NCI-H187 treated with DMSO at 0.1 percent for 48 hours (cell line): ENCODE measurements around the gene LTBP4.
"Not testable (repeated sequence)": the region's sequence is repeated elsewhere in the genome, so short reads cannot be mapped to it uniquely, and the experiment has no call there.

Experiments
- DNase-seq: peaks from one replicate; lab custom pipeline; 2025; lab: John Stamatoyannopoulos, UW

LTBP4 gene

DNA sequence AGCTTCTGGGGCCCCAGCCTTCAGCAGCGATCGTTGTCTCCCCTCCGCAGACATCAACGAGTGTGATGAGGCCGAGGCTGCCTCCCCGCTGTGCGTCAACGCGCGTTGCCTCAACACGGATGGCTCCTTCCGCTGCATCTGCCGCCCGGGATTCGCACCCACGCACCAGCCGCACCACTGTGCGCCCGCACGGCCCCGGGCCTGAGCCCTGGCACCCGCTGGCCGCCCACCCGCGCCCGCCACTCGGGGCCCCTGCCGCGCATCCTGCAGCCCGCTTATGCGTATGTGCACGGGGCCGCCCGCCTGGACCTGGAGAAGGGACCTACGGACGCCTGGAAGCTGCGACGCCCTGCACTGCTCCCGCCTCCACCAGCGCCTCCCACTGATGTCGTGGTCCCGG lies 28.2 kb downstream of the LTBP4 start:
- no peak for DNase-seq

DNA sequence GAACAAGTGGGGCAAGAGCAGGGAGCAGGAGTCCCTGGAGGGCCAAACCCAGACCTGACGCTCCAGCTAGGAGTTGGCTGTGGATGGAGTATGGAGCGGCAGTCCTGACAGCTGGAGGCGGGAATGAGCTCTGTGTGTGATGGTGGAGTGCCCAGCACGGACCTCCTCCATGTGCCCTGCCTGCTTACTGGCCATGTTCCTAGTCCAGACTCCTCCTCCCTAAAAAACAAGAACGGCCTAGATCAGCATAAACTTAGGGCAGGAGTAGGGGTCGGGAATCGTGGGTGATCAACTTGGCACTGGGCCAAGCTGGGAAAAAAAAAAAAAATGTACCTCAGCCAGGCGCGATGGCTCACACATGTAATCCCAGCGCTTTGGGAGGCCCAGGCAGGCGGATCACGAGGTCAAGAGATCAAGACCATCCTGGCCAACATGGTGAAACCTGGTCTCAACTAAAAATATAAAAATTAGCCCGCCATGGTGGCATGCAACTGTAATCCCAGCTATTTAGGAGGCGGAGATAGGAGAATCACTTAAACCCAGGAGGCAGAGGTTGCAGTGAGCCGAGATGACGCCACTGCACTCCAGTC lies 29.5 kb downstream of the LTBP4 start:
- no peak for DNase-seq

DNA sequence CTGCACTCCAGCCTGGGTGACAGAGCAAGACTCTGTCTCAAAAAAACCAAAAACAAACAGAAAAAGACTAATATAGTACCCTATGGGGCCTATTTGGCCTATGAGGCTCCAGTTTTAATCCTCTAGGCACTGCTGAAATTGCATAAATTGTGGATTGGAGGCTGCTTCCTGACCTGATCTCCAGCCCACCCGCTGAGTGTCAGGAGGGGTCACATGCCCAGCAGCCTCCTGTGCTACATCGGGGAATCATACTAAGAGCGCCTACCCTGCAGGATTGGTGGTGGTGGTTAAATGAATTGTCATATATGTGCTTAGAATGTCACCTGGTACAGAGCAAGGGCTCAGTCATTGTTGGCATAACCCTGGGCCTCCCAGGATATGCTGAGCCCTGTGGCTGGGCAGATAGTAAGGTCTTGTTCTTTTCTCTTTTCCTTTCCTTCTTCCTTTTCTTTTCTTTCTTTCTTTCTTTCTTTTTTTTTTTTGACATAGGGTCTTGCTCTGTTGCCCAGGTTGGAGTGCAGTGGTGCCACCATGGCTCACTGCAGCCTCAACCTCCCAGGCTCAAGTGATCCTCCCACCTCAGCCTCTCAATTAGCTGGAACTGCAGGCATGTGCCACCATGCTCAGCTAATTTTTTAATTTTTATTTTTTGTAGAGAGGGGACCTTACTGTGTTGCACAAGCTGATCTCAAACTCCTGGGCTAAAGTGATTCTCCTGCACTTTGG lies 31.3 kb downstream of the LTBP4 start:
- no peak for DNase-seq

DNA sequence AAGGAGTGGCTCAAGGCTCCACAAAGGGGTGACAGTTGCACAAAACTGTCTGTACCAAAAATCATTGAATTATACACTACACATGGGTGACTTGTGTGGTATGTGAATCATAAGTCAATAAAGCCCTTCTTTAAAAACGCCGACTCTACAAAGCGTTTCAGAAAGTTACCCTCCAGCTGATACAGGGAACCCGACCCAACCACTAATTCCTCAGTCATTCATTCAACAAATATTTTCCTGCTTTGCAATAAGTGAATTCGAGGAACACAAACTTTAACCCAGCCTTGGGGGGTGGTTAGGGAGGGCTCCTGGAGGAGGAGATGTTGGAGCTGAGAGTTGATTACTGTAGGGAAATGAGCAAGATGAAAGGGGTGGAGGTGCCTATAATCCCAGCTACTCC lies 32.0 kb downstream of the LTBP4 start:
- no peak for DNase-seq

DNA sequence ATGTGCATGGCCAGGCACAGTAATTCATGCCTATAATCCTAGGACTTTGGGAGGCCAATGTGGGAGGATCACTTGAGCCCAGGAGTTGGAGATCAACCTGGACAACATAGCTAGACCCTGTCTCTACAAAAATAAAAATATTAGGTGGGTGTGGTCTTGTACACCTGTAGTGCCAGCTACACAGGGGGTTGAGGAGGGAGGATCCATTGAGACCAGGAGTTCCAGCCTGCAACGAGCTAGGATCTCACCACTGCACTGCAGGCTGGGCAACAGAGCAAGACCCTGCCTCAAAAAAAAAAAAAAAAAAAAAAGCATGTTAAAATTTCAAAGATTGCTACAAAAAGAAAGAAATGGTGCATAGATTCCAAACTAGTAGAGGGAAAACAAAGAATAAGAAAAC lies 37.2 kb downstream of the LTBP4 start:
- DNase-seq: no peak

DNA sequence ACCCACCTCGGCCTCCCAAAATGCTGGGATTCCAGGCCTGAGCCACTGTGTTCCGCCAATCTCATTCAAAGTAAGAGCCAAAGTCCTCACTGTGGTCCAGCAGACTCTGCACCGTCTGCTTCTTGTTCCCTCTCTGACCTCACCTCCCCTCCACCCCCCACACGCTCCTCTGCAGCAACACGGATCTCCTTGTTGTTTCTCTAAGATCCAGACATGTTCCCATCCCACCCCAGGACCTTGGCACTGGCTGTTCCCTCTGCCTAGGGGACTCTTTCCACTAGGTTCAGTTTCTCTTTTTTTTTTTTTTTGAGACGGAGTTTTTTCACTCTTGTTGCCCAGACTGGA lies 38.4 kb downstream of the LTBP4 start:
- DNase-seq: no peak

DNA sequence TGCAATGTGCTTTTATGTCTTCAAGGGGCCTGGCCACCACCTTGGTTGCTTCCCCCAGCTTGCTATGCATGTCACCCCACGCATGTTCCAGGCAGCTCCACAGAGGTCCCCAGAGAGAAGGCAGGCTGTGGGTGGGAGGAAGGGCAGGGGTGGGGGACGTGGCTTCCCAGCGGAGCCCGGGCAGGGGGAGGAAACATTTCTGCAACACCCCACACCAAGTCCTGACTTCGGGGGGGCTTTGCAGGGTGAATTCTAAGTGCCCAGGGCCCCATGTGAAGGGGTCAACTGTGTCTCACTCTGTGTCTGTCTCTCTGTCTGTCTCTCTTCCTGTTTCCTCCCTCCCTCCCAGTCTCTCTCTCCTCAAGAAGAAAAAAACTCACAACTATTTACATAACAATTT lies 39.6 kb downstream of the LTBP4 start:
- no peak for DNase-seq

DNA sequence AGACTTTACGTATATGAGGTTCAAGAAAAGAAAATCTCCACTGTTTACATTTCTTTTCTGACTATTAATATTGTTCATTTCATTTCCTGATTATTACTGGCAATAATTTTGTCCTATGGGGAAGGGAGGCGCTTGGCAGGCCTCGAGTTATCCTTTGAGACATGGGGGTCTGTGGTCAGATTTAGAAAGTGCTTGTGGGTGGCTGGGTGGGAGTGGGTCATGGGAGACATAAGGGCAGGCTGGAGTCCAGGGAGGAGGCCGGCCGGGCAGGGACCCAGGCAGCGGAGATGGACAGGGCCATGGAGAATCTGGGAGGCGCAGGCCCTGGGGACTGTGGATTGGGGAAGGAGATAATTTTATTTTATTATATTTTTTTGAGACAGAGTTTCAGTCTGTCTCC lies 40.1 kb downstream of the LTBP4 start:
- DNase-seq: no peak

DNA sequence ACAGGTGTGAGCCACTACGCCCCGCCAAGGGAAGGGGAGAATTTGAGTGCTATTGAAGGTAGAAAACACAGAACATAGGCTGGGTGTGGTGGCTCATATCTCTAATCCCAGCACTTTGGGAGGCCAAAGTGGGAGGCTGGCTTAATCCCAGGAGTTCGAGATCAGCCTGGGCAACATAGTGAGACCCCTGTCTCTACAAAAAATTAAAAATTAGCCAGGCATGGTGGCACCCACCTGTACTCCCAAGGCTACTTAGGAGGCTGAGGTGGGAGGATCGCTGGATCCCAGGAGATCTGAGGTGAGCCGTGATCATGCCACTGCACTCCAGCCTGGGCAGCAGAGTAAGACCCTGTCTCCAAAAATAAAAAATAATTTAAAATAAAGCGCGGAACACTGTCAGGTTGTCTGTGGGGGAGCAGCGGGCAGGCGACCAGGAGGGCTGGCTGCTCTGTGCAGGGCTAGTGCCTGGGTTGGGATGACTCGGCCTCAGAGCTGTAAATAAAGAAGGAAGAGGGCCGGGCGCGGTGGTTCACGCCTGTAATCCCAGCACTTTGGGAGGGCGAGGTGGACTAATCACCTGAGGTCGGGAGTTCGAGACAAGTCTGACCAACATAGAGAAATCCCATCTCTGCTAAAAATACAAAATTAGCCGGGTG lies 41.0 kb downstream of the LTBP4 start:
- DNase-seq: no peak

DNA sequence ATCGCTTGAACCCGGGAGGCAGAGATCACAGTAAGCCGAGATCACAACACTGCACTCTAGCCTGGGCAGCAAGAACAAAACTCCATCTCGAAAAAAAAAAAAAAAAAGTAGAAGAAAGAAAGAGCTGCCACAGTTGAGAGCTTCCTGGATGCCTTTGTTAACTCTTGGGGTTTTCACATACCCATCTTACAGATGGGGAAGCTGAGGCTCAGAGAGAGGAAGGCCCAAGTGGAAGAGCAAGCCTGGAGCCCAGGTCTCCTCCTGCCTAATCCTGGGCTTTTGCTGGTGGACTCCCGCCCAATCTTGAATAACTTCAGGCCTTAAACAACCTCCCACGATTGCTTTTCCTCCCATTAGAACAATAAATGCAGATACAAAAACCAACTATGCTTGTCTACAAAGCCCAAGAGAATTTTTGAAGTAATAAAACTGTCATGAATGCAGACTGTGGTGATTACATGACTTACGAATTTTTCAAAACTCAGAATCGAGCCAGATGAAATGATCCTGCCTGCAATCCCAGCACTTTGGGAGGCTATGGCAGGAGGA lies 41.7 kb downstream of the LTBP4 start:
- DNase-seq: no peak

DNA sequence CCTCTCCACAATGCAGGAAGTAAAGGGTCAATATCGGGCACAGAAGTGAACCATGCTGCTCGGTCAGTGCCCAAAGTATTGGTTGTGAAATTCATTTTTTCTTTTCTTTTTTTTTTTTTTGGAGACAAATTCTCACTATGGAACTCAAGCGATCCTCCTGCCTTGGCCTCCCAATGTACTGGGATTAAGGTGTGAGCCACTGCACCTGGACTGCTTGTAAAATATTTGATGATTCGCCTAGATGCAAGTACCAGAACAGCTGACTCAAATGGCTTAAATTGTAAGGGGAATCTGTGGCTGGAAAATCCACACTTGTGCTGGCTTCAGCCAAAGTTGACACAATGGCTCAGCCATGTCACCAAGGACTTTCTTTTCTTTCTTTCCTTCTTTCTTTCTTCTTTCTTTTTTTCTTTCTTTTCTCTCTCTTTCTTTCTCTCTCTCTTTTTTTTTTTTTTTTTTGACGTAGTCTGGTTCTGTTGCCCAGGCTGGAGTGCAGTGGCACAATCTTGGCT lies 45.6 kb downstream of the LTBP4 start:
- DNase-seq: no peak

DNA sequence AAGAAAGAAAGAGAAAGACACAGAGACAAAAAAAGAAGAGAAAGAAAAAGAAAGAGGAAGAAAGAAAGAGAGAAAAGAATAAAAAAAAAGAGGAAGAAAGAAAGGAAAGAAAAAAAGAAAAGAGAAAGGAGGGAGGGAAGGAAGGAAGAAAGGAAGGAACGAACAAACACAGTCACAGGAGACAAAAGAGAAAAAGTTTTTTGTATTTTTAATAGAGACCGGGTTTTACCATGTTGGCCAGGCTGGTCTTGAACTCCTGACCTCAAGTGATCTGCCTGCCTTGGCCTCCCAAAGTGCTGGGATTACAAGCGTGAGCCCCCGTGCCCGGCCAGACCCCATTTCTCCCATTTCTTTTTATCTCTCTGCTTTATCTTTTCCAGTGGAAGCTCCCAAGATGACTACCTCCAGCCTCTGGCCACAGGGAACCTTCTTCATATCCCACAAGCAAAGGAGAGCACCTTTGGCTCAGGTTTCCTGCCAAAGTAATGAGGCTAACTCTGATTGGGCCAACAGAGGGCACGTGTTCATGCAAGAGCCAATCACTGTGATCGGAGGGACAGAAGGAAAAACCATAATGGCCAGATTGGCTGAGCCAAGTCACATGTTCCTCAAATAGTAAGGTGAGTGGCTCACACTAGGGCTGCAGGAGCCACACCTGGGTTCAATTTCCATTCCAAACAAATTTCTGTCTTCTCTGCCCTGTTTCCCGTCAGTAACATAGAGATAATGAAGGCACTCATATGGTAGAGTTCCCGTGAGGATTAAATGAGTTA lies 48.9 kb downstream of the LTBP4 start:
- DNase-seq: not testable (repeated sequence)

DNA sequence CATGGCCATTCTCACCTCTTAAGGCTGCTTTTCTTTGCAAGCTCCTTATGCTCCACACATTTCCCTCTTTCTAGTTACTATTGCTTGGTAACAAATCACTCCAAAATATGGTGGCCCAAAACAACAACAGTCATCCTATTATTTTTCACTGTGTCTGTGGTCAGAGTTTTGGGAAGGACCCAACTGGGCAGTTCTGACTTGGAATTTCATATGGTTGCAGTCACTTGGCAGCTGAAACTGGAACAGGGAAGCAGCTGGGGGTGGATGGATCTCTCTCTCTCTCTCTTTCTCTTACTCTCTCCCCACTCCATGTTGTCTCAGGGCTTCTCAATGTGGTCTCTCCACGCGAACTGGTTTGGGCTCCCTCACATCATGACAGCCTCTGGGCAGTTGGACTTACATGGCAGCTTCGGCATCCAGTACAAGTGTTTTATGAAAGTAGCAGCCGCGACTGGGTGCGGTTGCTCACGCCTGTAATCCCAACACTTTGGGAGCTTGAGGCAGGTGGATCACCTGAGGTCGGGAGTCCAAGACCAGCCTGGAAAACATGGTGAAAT lies 49.7 kb downstream of the LTBP4 start:
- no peak for DNase-seq

DNA sequence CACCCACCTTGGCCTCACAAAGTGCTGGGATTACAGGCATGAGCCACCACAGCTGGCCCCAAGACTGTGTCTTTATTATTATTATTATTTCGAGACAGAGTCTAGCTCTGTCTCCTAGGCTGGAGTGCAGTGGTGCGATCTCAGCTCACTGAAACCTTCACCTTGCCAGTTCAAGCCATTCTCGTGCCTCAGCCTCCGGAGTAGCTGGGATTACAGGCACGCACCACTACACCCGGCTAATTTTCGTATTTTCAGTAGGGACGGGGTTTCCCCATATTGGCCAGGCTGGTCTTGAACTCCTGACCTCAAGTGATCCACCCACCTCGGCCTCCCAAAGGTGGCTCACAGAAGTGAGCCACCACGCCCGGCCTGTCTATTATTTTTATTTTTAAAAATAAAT lies 51.1 kb downstream of the LTBP4 start:
- not testable (repeated sequence) for DNase-seq

DNA sequence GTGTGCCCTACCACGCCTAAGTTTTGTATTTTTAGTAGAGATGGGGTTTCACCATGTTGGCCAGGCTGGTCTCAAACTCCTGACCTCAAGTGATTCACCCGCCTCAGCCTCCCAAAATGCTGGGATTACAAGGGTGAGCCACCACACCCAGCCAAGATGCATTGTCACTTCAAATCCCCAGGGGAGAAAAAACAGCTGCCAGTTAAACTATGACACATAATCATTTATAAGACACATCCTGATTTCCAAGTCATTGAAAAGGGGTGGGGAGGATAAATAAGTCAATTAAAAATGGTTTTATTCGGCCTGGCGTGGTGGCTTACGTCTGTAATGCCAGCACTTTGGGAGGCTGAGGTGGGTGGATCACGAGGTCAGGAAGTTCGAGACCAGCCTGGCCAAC lies 54.5 kb downstream of the LTBP4 start:
- not testable (repeated sequence) for DNase-seq

DNA sequence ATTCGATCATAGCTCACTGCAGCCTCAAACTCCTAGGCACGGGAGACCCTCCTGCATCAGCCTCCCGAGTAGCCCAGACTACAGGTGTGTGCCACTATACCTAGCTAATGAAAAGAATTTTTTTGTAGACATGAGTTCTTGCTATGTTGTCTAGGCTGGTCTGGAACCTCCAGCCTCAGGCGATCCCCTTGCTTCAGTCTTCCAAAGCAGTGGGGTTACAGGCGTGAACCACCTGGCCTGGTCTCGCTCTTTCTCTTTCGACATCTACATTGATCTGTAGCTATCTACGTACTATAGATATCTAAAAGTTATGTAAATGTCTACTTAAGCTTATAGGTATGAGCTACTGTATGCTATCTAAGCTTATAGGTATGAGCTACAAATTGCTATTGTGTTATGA lies 56.9 kb downstream of the LTBP4 start:
- no peak for DNase-seq

DNA sequence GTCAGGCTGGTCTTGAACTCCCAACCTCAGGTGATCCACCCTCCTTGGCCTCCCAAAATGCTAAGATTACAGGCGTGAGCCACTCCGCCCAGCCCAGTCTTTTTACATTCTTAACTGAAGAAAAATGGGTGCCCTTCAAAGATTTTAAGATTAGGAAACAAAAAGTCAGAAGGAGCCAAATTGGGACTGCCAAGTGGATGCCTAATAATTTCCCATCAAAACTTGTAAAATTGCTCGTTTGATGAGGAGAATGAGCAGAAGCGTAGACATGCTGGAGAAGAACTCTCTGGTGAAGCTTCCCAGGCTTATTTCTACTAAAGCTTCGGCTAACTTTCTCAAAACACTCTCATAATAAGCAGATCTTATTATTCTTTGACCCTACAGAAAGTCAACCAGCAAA lies 57.9 kb downstream of the LTBP4 start:
- DNase-seq: no peak

DNA sequence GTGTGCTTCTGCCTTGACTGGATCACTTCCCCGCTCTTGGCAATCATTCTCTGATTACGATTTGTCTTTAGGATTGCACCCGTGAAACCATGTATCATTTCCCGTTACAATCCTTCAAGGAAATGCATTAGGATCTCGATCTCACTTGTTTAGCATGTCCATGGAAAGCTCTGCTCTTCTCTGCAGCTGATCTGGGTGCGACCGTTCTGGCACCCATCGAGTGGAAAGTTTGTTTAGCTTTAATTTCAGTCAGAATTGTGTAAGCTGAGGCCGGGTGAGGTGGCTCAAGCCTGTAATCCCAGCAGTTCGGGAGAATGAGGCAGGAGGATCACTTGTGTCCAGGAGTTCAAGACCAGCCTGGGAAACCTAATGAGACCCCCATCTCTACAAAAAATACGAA lies 58.4 kb downstream of the LTBP4 start:
- no peak for DNase-seq

DNA sequence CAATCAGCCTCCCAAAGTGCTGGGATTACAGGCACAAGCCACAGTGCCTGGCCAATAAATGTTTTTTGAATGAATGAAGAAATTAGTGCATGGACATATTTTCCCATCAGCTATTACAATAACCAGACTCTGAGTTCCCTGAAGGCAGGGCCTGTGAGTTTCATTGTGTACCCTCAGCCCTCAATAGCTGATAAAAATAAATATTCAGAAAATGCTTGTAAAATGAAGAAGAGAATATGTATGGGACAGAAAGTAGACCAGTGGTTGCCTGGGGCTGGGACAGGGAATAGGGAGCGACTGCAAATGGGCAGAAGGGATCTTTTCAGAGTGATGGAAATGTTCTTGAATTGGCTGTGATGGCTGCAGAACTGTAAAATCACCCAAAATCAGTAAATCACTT lies 60.4 kb downstream of the LTBP4 start:
- DNase-seq: no peak

DNA sequence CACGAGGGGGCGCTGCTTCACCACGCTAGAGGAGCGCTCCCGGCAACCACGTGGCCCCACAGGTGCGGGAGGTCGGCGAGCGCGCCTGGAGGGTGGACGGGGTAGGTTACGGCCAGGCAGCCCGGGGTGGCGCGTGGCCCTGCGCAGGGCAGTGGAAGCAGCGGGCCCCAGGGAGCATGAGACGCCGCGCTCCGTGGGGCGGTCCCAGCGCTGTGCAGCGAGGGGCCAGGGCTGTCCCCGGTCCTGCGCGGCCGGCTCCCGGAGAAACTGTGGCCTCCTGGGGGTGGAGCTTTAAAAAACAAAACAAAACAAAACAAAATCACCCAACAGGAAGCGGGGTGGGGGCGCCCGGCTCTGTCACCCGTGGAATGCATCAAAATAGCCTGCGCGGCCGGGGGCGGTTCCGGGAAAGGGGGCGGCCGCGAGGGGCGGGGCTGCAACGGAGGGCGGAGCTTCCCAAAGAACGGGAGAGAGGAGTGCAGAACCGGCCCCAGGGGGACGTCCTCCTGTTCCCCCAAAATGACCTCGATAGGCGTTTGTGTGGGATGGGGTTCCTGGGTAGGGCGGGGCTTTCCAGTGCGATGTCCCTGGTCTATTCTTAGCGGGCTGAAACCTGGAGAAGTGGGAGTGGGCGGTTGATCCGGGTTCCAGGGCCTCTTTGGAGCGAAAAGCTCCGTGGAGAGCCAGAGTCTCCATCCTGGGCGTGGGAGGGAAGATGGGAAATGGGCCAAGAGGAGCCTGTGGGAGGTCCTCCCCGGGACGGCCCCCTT lies 61.9 kb downstream of the LTBP4 start:
- DNase-seq: peak; percentile 36
